ENCODE data around the gene CHRDL2. TPM values are rescaled to one million over a fixed set of nuclear protein-coding genes. Genes with fewer than 3 reads are reported as not detected.

The CHRDL2 gene
- total RNA-seq, 1 donor from 2014 or later, result not detected

DNA sequence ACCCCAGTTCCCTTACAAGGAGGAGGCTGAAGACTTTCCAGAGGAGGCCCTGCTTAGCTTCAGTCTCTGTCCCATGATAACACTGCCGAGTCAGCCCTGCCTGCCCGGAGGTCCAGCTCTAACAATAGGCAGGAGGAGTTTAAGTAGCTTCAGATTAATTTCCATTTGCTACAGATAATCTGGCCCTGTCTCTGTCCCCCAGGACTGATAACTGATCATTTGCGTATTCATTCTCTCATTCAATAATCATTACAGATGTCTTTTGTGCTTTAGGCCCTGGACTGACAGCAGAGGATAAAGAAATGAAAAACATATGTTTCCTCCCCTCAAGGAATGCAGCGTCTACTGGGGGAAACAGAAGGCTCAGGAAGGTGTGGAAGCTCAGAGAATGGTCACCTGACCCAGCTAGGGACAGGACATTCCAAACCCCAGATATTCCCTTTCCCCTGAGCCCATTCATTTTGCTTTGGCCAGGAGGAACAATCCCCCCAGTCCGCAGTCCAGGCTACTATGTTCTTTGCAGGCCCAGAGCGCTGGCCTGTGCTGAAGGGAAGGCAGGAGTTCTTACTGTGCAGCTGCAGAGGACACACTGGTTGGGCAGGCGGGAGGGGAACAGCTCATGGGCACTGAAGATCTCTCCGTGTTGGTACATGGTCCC, 20.8 kb downstream of the CHRDL2 start:
- no peaks in the 10 kb centered on the region for H3K27me3 ChIP-seq (ENCODE audit: control insufficient read depth, insufficient read depth, low read length)

DNA sequence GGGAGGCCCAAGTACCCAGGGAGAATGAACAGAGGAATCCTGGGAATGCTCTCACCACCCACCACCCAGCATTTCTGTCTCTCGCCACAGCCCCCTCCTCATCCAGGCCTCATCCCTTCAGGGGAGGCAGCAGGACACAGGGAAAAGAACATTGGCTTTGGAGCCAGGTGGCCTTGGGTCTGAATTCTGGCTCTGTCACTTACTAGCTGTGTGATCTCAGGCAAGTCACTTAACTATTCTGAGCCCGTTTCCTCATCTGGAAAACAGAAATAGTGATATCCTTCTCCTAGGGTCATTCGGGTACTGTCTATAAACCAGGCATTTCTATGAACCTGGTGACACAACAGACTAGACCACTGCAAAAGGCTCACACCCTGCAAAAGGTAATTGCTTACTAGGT, 22.1 kb downstream of the CHRDL2 start:
- TF ChIP-seq, protein P1, sequence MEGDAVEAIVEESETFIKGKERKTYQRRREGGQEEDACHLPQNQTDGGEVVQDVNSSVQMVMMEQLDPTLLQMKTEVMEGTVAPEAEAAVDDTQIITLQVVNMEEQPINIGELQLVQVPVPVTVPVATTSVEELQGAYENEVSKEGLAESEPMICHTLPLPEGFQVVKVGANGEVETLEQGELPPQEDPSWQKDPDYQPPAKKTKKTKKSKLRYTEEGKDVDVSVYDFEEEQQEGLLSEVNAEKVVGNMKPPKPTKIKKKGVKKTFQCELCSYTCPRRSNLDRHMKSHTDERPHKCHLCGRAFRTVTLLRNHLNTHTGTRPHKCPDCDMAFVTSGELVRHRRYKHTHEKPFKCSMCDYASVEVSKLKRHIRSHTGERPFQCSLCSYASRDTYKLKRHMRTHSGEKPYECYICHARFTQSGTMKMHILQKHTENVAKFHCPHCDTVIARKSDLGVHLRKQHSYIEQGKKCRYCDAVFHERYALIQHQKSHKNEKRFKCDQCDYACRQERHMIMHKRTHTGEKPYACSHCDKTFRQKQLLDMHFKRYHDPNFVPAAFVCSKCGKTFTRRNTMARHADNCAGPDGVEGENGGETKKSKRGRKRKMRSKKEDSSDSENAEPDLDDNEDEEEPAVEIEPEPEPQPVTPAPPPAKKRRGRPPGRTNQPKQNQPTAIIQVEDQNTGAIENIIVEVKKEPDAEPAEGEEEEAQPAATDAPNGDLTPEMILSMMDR (IDR thresholded peaks at IDR 0.05; ENCODE audit: insufficient read depth, low read length, poor library complexity, severe bottlenecking), result no peak

More for the DNA sequence above, 20.8 kb downstream of the CHRDL2 start:
- H3K4me3 ChIP-seq (ENCODE audit: low read depth, low read length), result no peak overlapping the region
- TF ChIP-seq, protein P1 (IDR thresholded peaks at IDR 0.05; ENCODE audit: insufficient read depth, low read length, poor library complexity, severe bottlenecking), result no peak
- no peaks in the 10 kb centered on the region for H3K36me3 ChIP-seq (ENCODE audit: control insufficient read depth, insufficient read depth, low read length)
- DNase-seq (ENCODE audit: low read depth), result no peak

DNA sequence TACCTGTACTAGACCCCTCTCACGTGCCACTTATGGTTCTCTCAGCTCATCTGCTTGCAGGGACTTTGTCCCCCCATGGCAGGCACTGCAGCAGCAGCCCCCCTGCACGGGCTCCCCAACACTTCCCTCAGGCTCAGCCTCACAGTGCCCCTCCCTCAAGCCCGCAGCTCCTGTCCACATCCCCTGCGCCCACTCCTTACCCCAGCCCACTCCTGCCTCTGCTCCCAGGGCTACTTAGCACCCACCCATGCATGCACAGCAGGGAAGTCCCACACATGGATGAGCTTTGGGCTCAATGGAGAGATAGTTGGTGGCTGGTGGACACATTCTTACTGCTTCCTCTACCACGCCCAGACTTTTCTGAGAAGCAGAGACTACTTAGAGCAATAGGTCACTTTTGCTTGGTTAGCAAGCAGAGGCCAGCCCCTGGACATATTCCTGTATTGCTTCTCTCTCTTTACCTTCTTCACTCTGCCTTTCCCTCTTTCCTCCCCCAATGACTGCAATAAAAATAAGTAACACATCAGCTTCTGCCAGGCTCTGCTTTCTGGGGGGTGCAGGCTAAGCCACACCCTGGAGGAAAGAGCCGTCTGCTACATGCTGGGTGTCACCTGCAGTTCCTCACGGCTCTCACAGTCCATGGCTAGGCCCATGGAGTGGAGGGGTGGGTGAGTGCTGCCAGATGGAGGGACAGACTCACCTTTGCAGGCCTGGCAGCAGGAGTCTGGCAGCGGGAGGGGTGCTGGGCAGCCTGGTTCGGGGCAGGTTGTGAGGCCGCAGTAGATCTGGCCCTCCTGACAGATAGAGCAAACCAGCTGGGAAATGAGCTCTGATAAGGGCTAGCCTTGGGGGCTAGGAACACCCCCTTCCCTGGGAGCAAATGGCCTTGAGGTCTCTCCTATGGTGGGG, 23.4 kb downstream of the CHRDL2 start:
- TF ChIP-seq, protein P1 (IDR thresholded peaks at IDR 0.05; ENCODE audit: insufficient read depth, low read length, poor library complexity, severe bottlenecking), result no peak
- H3K27me3 ChIP-seq (ENCODE audit: control insufficient read depth, insufficient read depth, low read length), result no peaks in the 10 kb centered on the region
- DNase-seq (ENCODE audit: low read depth), result no peak
- no peak overlapping the region for H3K4me3 ChIP-seq (ENCODE audit: low read depth, low read length)
- H3K36me3 ChIP-seq (ENCODE audit: control insufficient read depth, insufficient read depth, low read length), result no peaks in the 10 kb centered on the region

More for the DNA sequence above, 22.1 kb downstream of the CHRDL2 start:
- Histone ChIP-seq H3K4me3 (ENCODE audit: low read depth, low read length) (no peak overlapping the region), H3K36me3 (ENCODE audit: control insufficient read depth, insufficient read depth, low read length) (no peaks in the 10 kb centered on the region), H3K27me3 (ENCODE audit: control insufficient read depth, insufficient read depth, low read length) (no peaks in the 10 kb centered on the region)
- no peak for DNase-seq (ENCODE audit: low read depth)

DNA sequence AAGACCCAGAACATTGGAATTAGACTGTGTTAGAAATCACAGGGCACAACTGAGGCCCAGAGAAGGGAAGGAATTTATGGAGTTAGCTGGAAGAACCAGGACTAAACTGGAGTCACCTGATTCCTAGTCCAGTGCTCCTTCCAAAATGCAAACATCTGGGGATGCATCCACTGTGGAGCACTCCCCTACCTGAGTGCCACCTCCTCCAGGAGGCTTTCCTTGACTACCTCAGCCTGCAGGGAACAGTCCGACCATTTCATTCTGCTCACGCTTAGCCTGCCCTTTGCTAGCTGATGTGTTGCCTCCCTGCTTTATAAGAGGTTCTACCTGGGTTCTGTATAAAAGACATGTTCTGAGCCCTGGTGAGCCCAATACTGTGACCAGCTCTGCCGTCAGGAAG, 24.0 kb downstream of the CHRDL2 start:
- H3K27me3 ChIP-seq (ENCODE audit: control insufficient read depth, insufficient read depth, low read length), result no peaks in the 10 kb centered on the region
- TF ChIP-seq, protein P1 (IDR thresholded peaks at IDR 0.05; ENCODE audit: insufficient read depth, low read length, poor library complexity, severe bottlenecking), result no peak
- DNase-seq (ENCODE audit: low read depth), result no peak
- no peaks in the 10 kb centered on the region for H3K36me3 ChIP-seq (ENCODE audit: control insufficient read depth, insufficient read depth, low read length)
- H3K4me3 ChIP-seq (ENCODE audit: low read depth, low read length), result no peak overlapping the region

DNA sequence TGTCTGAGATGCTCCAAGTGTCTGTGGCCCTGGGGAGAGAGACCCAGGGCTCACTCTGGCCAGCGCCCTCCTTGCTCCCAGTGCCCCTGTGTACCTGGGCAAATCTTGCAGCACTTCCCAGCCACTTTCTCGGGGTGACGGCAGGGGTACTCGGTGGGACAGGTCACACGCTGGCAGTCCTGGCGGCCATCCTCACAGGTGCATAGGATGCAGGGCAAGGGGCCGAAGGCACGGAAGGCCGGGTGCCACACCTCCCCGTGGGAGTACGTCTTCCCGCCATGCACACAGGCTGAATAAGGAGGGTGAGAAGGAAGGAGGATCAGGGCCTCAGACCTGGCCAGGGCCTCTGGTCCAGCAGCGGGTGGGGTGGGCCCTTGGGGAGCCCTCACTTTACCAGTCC, 28.0 kb downstream of the CHRDL2 start:
- DNase-seq (ENCODE audit: low read depth), result no peak
- TF ChIP-seq, protein P1 (IDR thresholded peaks at IDR 0.05; ENCODE audit: insufficient read depth, low read length, poor library complexity, severe bottlenecking), result no peak
- H3K27me3 ChIP-seq (ENCODE audit: control insufficient read depth, insufficient read depth, low read length), result no peaks in the 10 kb centered on the region

More for the DNA sequence above, 28.0 kb downstream of the CHRDL2 start:
- Histone ChIP-seq H3K36me3 (ENCODE audit: control insufficient read depth, insufficient read depth, low read length) (no peaks in the 10 kb centered on the region), H3K4me3 (ENCODE audit: low read depth, low read length) (no peak overlapping the region)

All from kidney epithelial cell (primary cell).